ENCODE data around the gene MIS18A.
A peak's percentile ranks its signal among the peaks of the same experiment; 100 is the strongest.

The MIS18A gene

GRCh38 chr21:32253215-32253641 lies 25.6 kb downstream of the MIS18A start:
- peak; percentile 39 for DNase-seq (ENCODE audit: low read depth)

- DNase-seq (ENCODE audit: low read depth): no peak
Observed at GRCh38 chr21:32252136-32252535, 26.7 kb downstream of the MIS18A start.

- no peak for DNase-seq (ENCODE audit: low read depth)
Observed at GRCh38 chr21:32249511-32250280, 29.2 kb downstream of the MIS18A start.

GRCh38 chr21:32248571-32249461 lies 30.0 kb downstream of the MIS18A start:
- DNase-seq (ENCODE audit: low read depth): no peak

GRCh38 chr21:32246571-32247140 lies 32.2 kb downstream of the MIS18A start:
- DNase-seq (ENCODE audit: low read depth): no peak

- no peak for DNase-seq (ENCODE audit: low read depth)
Observed at GRCh38 chr21:32245971-32246370, 32.9 kb downstream of the MIS18A start.

- no peak for DNase-seq (ENCODE audit: low read depth)
Observed at GRCh38 chr21:32240851-32241687, 37.8 kb downstream of the MIS18A start.

GRCh38 chr21:32239551-32239950 lies 39.3 kb downstream of the MIS18A start:
- DNase-seq (ENCODE audit: low read depth): no peak

- no peak for DNase-seq (ENCODE audit: low read depth)
Observed at GRCh38 chr21:32238063-32238462, 40.8 kb downstream of the MIS18A start.

- DNase-seq (ENCODE audit: low read depth): no peak
Observed at GRCh38 chr21:32237021-32237420, 41.8 kb downstream of the MIS18A start.

GRCh38 chr21:32233722-32234301 lies 45.0 kb downstream of the MIS18A start:
- no peak for DNase-seq (ENCODE audit: low read depth)

- DNase-seq (ENCODE audit: low read depth): no peak
Observed at GRCh38 chr21:32233055-32233546, 45.7 kb downstream of the MIS18A start.

- no peak for DNase-seq (ENCODE audit: low read depth)
Observed at GRCh38 chr21:32226444-32226843, 52.4 kb downstream of the MIS18A start.
